WTC11 (cell line): ENCODE results near the gene ARHGEF10L. TPM values are rescaled to one million over a fixed set of nuclear protein-coding genes. Genes with fewer than 3 reads are reported as not detected.

ENCODE experiments used
- ATAC-seq: fragments of 200-7000 bp; cut with Tn5 transposase; 2 replicates; pipeline ENCODE4 v1.10.0; 2021; ENCODE audit warnings: mild to moderate bottlenecking, moderate library complexity
- CTCF ChIA-PET: fragments of 300-600 bp; sonication (Branson Sonifier 250); formaldehyde crosslinking; loops from one replicate; lab custom pipeline; 2021; ENCODE audit warnings: antibody characterized with exemption; lab: Charles Lee
- POLR2A ChIA-PET: fragments of 350-600 bp; sonication (Branson Sonifier 250); formaldehyde crosslinking; loops from one replicate; lab custom pipeline; 2021; ENCODE audit warnings: antibody characterized with exemption; lab: Charles Lee
- DNase-seq: peaks from one replicate; pipeline ENCODE4 v3.0.0; 2021; ENCODE audit warnings: low spot score
- H3K27ac Mint-ChIP-seq: 2 replicates; pipeline ENCODE4 v1.8.0; 2021; ENCODE audit warnings: mixed read lengths
- H3K27me3 Mint-ChIP-seq: 2 replicates; pipeline ENCODE4 v1.8.0; 2021; ENCODE audit warnings: low read depth, mild to moderate bottlenecking, moderate library complexity, mixed read lengths
- H3K36me3 Mint-ChIP-seq: 2 replicates; pipeline ENCODE4 v1.8.0; 2021; ENCODE audit warnings: mixed read lengths
- H3K4me1 Mint-ChIP-seq: 2 replicates; pipeline ENCODE4 v1.8.0; 2022; ENCODE audit warnings: mixed read lengths
- H3K4me3 Mint-ChIP-seq: 2 replicates; pipeline ENCODE4 v1.8.0; 2021; ENCODE audit warnings: mild to moderate bottlenecking, moderate library complexity, mixed read lengths
- H3K9me3 Mint-ChIP-seq: 2 replicates; pipeline ENCODE4 v1.8.0; 2021; ENCODE audit warnings: mixed read lengths
- CBFB ChIP-seq: sonication (generic); formaldehyde crosslinking; IDR thresholded peaks from 2 replicates; pipeline ENCODE4 v1.8.1; 2022; ENCODE audit warnings: mild to moderate bottlenecking, low read depth, missing genetic modification reagents
- CREM ChIP-seq: sonication (generic); formaldehyde crosslinking; IDR thresholded peaks from 2 replicates; pipeline ENCODE4 v1.8.1; 2022; ENCODE audit warnings: mild to moderate bottlenecking, missing genetic modification reagents, moderate library complexity
- IRF2 ChIP-seq: sonication (generic); formaldehyde crosslinking; IDR thresholded peaks from 2 replicates; pipeline ENCODE4 v1.8.0; 2022; ENCODE audit warnings: low read depth, missing genetic modification reagents, borderline replicate concordance
- JAZF1 ChIP-seq: fragments of 250-450 bp; sonication (Bioruptor Pico); IDR thresholded peaks from 2 replicates; pipeline ENCODE4 v1.9.0; 2021; ENCODE audit warnings: moderate library complexity, mild to moderate bottlenecking, inconsistent platforms
- PRRX2 ChIP-seq: fragments of 250-450 bp; sonication (Bioruptor Pico); IDR thresholded peaks from 2 replicates; pipeline ENCODE4 v1.8.0; 2021; ENCODE audit warnings: mild to moderate bottlenecking
- SMAD4 ChIP-seq: sonication (generic); formaldehyde crosslinking; IDR thresholded peaks from 2 replicates; pipeline ENCODE4 v1.8.0; 2022; ENCODE audit warnings: mild to moderate bottlenecking, missing genetic modification reagents
- SOX15 ChIP-seq: fragments of 250-450 bp; sonication (Bioruptor Pico); IDR thresholded peaks from 2 replicates; pipeline ENCODE4 v1.9.0; 2021; ENCODE audit warnings: mild to moderate bottlenecking
- TEAD4 ChIP-seq: sonication (generic); formaldehyde crosslinking; IDR thresholded peaks from 2 replicates; pipeline ENCODE4 v1.8.0; 2022; ENCODE audit warnings: mild to moderate bottlenecking, missing genetic modification reagents
- ZNF232 ChIP-seq: sonication (generic); formaldehyde crosslinking; IDR thresholded peaks from 2 replicates; pipeline ENCODE4 v1.8.0; 2022; ENCODE audit warnings: mild to moderate bottlenecking, missing genetic modification reagents
- ZNF396 ChIP-seq: fragments of 250-450 bp; sonication (Bioruptor Pico); IDR thresholded peaks from 2 replicates; pipeline ENCODE4 v1.8.0; 2021; ENCODE audit warnings: mild to moderate bottlenecking, moderate library complexity, borderline replicate concordance
- ZNF416 ChIP-seq: fragments of 250-450 bp; sonication (Bioruptor Pico); IDR thresholded peaks from 2 replicates; pipeline ENCODE4 v1.9.0; 2021; ENCODE audit warnings: mild to moderate bottlenecking, inconsistent platforms
- total RNA-seq: library from RNA; stranded (reverse); gene quantifications from 3 replicates; pipeline ENCODE4 v1.2.3, GENCODE V29; 2021
- TF ChIP-seq, protein P1 (sequence below): sonication (generic); formaldehyde crosslinking; IDR thresholded peaks from 2 replicates; pipeline ENCODE4 v1.8.1; 2022; ENCODE audit warnings: missing genetic modification reagents, borderline replicate concordance
- TF ChIP-seq, protein P2 (sequence below): fragments of 200-600 bp; IDR thresholded peaks from 2 replicates; pipeline ENCODE4 v1.8.0; 2022; ENCODE audit warnings: antibody characterized with exemption
- TF ChIP-seq, protein P3 (sequence below): sonication (generic); formaldehyde crosslinking; conservative IDR thresholded peaks from 2 replicates; pipeline ENCODE4 v1.8.1; 2023; ENCODE audit warnings: mild to moderate bottlenecking, low read depth, missing genetic modification reagents, moderate library complexity
- TF ChIP-seq, protein P4 (sequence below): sonication (generic); formaldehyde crosslinking; IDR thresholded peaks from 2 replicates; pipeline ENCODE4 v1.8.1; 2023; ENCODE audit warnings: mild to moderate bottlenecking, missing genetic modification reagents, moderate library complexity
- TF ChIP-seq, protein P5 (sequence below): sonication (generic); formaldehyde crosslinking; IDR thresholded peaks from 2 replicates; pipeline ENCODE4 v1.8.1; 2023; ENCODE audit warnings: mild to moderate bottlenecking, missing genetic modification reagents, borderline replicate concordance
- TF ChIP-seq, protein P6 (sequence below): sonication (generic); formaldehyde crosslinking; IDR thresholded peaks from 2 replicates; pipeline ENCODE4 v1.8.0; 2022; ENCODE audit warnings: mild to moderate bottlenecking, missing genetic modification reagents

ARHGEF10L gene
- total RNA-seq, 1 experiment from 2014 or later, result 34.4 TPM

DNA sequence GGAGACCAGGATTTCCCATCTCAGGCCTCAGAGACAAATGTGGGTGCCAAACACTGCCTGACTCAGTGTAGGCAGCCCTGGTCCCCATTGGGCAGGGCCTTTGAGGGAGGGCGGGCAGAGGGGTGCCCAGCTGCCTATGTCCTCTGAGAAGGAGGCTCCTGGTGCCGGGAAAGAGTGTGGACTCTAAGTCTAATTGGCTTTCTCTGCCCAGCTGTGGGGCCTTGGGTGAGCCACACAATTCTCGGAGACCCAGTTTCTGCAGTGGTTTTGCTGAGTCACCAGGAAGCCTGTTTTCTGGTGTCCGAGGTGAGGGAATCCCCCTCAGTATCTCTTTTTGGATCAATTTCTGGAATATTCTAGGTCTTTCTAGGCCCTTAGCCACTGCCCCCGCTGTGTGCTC, 180.4 kb downstream of the ARHGEF10L start:
- H3K9me3 Mint-ChIP-seq, result no peaks in the 10 kb centered on the region
- POLR2A ChIA-PET, result no interaction called here
- CTCF ChIA-PET, result interaction anchor here (1.4 to 1.9 kb wide), 2 partner anchors 21 to 58 kb away, joined by 3 to 5 read pairs; no protein-coding TSS in a partner anchor
- no peak for ATAC-seq
- no peak overlapping the region for H3K4me3 Mint-ChIP-seq
- no peak for TF ChIP-seq CREM
- TF ChIP-seq, protein P1, sequence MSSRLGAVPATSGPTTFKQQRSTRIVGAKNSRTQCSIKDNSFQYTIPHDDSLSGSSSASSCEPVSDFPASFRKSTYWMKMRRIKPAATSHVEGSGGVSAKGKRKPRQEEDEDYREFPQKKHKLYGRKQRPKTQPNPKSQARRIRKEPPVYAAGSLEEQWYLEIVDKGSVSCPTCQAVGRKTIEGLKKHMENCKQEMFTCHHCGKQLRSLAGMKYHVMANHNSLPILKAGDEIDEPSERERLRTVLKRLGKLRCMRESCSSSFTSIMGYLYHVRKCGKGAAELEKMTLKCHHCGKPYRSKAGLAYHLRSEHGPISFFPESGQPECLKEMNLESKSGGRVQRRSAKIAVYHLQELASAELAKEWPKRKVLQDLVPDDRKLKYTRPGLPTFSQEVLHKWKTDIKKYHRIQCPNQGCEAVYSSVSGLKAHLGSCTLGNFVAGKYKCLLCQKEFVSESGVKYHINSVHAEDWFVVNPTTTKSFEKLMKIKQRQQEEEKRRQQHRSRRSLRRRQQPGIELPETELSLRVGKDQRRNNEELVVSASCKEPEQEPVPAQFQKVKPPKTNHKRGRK (CRISPR knock-in tag), result no peak
- no peak for TF ChIP-seq TEAD4 (CRISPR knock-in tag)
- TF ChIP-seq PRRX2 (CRISPR knock-in tag), result no peak
- TF ChIP-seq, protein P2, sequence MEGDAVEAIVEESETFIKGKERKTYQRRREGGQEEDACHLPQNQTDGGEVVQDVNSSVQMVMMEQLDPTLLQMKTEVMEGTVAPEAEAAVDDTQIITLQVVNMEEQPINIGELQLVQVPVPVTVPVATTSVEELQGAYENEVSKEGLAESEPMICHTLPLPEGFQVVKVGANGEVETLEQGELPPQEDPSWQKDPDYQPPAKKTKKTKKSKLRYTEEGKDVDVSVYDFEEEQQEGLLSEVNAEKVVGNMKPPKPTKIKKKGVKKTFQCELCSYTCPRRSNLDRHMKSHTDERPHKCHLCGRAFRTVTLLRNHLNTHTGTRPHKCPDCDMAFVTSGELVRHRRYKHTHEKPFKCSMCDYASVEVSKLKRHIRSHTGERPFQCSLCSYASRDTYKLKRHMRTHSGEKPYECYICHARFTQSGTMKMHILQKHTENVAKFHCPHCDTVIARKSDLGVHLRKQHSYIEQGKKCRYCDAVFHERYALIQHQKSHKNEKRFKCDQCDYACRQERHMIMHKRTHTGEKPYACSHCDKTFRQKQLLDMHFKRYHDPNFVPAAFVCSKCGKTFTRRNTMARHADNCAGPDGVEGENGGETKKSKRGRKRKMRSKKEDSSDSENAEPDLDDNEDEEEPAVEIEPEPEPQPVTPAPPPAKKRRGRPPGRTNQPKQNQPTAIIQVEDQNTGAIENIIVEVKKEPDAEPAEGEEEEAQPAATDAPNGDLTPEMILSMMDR, result no peak
- TF ChIP-seq, protein P3, sequence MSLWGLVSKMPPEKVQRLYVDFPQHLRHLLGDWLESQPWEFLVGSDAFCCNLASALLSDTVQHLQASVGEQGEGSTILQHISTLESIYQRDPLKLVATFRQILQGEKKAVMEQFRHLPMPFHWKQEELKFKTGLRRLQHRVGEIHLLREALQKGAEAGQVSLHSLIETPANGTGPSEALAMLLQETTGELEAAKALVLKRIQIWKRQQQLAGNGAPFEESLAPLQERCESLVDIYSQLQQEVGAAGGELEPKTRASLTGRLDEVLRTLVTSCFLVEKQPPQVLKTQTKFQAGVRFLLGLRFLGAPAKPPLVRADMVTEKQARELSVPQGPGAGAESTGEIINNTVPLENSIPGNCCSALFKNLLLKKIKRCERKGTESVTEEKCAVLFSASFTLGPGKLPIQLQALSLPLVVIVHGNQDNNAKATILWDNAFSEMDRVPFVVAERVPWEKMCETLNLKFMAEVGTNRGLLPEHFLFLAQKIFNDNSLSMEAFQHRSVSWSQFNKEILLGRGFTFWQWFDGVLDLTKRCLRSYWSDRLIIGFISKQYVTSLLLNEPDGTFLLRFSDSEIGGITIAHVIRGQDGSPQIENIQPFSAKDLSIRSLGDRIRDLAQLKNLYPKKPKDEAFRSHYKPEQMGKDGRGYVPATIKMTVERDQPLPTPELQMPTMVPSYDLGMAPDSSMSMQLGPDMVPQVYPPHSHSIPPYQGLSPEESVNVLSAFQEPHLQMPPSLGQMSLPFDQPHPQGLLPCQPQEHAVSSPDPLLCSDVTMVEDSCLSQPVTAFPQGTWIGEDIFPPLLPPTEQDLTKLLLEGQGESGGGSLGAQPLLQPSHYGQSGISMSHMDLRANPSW (CRISPR knock-in tag), result no peak
- TF ChIP-seq, protein P4, sequence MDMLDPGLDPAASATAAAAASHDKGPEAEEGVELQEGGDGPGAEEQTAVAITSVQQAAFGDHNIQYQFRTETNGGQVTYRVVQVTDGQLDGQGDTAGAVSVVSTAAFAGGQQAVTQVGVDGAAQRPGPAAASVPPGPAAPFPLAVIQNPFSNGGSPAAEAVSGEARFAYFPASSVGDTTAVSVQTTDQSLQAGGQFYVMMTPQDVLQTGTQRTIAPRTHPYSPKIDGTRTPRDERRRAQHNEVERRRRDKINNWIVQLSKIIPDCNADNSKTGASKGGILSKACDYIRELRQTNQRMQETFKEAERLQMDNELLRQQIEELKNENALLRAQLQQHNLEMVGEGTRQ, result no peak
- TF ChIP-seq, all 79 proteins: peak for 0
- Mint-ChIP-seq H3K36me3 (no peaks in the 10 kb centered on the region), H3K27ac (no peak overlapping the region), H3K27me3 (peaks cover 3% of the 10 kb centered on the region), H3K4me1 (no peaks in the 10 kb centered on the region)
- no peak for DNase-seq

DNA sequence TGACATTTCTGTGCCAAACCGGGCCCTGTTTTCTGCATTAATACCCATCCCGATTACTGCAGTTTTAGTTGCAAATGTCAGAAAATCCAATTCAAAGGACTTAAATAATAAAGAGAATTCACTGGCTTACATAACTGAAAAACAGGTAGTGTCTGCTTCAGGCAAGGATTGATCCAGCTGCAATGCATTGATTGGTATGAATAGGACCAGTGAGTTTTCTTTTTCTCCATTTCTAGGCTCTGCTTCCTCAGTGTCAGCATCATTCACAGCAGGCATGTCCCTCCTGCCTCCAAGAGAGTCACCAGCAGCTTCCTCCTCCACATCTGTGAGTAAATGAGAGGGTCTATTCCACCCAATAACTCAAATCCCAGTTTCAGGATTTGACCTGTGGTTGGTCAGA, 181.9 kb downstream of the ARHGEF10L start:
- Mint-ChIP-seq H3K9me3 (no peaks in the 10 kb centered on the region), H3K27ac (no peak overlapping the region), H3K27me3 (peaks cover 3% of the 10 kb centered on the region), H3K36me3 (no peaks in the 10 kb centered on the region), H3K4me1 (no peaks in the 10 kb centered on the region), H3K4me3 (no peak overlapping the region)
- ATAC-seq (no peak), DNase-seq (no peak)
- ChIA-PET CTCF (no interaction called here), POLR2A (no interaction called here)
- TF ChIP-seq, protein P5, sequence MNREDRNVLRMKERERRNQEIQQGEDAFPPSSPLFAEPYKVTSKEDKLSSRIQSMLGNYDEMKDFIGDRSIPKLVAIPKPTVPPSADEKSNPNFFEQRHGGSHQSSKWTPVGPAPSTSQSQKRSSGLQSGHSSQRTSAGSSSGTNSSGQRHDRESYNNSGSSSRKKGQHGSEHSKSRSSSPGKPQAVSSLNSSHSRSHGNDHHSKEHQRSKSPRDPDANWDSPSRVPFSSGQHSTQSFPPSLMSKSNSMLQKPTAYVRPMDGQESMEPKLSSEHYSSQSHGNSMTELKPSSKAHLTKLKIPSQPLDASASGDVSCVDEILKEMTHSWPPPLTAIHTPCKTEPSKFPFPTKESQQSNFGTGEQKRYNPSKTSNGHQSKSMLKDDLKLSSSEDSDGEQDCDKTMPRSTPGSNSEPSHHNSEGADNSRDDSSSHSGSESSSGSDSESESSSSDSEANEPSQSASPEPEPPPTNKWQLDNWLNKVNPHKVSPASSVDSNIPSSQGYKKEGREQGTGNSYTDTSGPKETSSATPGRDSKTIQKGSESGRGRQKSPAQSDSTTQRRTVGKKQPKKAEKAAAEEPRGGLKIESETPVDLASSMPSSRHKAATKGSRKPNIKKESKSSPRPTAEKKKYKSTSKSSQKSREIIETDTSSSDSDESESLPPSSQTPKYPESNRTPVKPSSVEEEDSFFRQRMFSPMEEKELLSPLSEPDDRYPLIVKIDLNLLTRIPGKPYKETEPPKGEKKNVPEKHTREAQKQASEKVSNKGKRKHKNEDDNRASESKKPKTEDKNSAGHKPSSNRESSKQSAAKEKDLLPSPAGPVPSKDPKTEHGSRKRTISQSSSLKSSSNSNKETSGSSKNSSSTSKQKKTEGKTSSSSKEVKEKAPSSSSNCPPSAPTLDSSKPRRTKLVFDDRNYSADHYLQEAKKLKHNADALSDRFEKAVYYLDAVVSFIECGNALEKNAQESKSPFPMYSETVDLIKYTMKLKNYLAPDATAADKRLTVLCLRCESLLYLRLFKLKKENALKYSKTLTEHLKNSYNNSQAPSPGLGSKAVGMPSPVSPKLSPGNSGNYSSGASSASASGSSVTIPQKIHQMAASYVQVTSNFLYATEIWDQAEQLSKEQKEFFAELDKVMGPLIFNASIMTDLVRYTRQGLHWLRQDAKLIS (CRISPR knock-in tag), result no peak
- TF ChIP-seq ZNF416 (CRISPR knock-in tag) (no peak), SMAD4 (CRISPR knock-in tag) (no peak), SOX15 (CRISPR knock-in tag) (no peak), JAZF1 (CRISPR knock-in tag) (no peak), CBFB (CRISPR knock-in tag) (no peak), ZNF396 (CRISPR knock-in tag) (no peak), IRF2 (CRISPR knock-in tag) (no peak), CREM (no peak), ZNF232 (no peak)
- TF ChIP-seq, protein P6, sequence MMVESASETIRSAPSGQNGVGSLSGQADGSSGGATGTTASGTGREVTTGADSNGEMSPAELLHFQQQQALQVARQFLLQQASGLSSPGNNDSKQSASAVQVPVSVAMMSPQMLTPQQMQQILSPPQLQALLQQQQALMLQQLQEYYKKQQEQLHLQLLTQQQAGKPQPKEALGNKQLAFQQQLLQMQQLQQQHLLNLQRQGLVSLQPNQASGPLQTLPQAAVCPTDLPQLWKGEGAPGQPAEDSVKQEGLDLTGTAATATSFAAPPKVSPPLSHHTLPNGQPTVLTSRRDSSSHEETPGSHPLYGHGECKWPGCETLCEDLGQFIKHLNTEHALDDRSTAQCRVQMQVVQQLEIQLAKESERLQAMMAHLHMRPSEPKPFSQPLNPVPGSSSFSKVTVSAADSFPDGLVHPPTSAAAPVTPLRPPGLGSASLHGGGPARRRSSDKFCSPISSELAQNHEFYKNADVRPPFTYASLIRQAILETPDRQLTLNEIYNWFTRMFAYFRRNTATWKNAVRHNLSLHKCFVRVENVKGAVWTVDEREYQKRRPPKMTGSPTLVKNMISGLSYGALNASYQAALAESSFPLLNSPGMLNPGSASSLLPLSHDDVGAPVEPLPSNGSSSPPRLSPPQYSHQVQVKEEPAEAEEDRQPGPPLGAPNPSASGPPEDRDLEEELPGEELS, result no peak
- TF ChIP-seq, protein P3 (CRISPR knock-in tag), result no peak
